ENCODE measurements around the gene MOV10.

GRCh38 chr1:112675728-112676381, 1.4 kb downstream of the MOV10 start:
- no peak for TF ChIP-seq POLR2A (IDR thresholded peaks at IDR 0.05)
- TF ChIP-seq CTCF (IDR thresholded peaks at IDR 0.05), result no peak

Data from stomach (tissue), 4 donors.